Islet precursor cell (in vitro differentiated cells): ENCODE results near the gene MFAP2.
A peak's percentile ranks its signal among the peaks of the same experiment; 100 is the strongest.

ENCODE experiments used
- DNase-seq: peaks from one replicate; pipeline ENCODE4 v3.0.0-alpha.2; 2018

Gene MFAP2

GRCh38 chr1:16980473-16981268 is at the start of gene MFAP2:
Gene MFAP2, minus strand, starts transcription at chr1:16980620. Its CDS starts 2,347 bp downstream, at chr1:16978273.
- peak; percentile 70 for DNase-seq

DNA sequence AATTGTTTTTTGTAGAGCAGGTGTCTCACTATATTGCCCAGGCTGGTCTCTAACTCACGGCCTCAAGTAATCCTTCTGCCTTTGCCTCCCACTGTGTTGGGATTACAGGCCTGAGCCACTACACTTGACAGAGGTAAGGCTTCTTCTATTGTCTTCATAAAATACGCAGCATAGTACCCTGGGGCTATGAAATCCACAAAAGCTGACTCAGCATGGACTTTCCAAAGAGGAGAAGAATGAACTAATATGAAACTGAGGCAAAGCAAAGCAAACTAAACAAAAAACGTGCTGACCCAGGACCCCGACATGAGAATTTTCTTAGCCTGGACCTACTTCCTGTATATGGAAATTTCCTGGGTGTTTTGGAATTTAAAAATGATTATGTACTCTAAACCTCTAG is 49.8 kb upstream of the MFAP2 start:
- no peak for DNase-seq

DNA sequence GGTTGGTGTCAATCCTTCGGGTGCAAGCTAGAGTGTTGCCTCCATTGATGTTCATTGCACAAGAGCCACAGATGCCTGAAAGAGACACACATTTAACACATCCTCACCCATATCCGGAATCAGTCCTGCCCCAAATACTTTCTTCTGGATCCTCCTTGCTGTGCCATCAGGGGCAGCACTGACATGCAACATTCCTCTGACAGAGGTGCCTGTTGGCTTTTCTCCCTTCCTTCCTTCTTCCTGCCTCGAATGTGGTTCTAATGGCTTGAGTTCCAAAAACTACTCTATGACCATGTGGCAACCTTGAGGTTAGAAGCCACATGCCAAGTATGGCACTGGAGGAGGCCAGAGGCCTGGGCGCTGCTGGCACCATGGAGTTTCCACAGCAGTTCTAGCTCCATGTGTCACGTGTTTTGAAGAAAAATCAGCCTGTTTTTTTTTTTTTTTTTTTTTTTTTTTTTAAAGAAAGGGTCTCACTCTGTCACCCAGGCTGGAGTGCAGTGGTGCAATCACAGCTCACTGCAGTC is 48.3 kb upstream of the MFAP2 start:
- DNase-seq, result no peak

GRCh38 chr1:17027900-17028299 is 47.5 kb upstream of the MFAP2 start:
- DNase-seq, result no peak

- no peak for DNase-seq
These were observed 47.0 kb upstream of the MFAP2 start for GRCh38 chr1:17027403-17027802.

GRCh38 chr1:17024721-17025120 is 44.3 kb upstream of the MFAP2 start:
- no peak for DNase-seq

GRCh38 chr1:17023573-17023972 is 43.2 kb upstream of the MFAP2 start:
- DNase-seq, result peak; percentile 47

GRCh38 chr1:17023102-17023501 is 42.7 kb upstream of the MFAP2 start:
- peak; percentile 23 for DNase-seq

- DNase-seq, result no peak
These were observed 41.5 kb upstream of the MFAP2 start for GRCh38 chr1:17021896-17022295.

DNA sequence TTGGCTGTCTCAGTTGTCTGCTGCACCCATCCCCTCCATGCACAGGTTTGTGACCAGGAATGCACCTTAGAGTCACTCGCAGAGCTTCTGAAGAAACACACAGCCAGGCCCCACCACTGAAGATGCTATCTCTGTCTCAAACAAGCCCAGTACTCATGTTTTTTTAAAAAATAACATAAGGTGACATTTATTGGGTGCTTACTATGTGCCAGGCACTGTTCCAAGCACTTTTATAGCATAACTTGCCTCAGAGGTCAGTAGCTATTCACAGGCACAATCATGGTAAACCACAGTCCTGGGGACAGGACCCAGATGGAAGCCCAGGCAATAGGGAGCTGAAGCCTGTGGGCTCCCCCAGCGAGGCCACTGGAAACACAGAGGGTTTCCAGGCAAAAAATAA is 40.1 kb upstream of the MFAP2 start:
- no peak for DNase-seq

GRCh38 chr1:17018849-17019248 is 38.4 kb upstream of the MFAP2 start:
- DNase-seq, result no peak

GRCh38 chr1:17017435-17017834 is 37.0 kb upstream of the MFAP2 start:
- DNase-seq, result no peak

DNA sequence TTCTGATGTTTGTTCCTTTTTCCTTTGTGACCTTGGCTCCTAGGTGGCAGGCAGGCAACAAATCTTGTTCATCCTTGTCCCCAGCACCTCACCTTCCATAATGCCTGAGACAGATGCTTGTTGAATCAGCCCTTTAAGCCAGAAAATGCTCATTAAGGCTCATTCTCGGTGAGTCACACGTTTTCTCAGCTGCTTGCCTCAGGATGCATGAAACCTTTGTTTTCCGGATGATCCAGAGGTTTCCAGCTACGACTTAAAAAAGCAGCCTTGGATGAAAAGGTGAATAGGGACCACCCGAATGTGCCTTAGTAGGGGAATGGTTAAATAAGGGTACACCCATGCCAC is 35.9 kb upstream of the MFAP2 start:
- DNase-seq, result no peak

- peak; percentile 52 for DNase-seq
These were observed 34.5 kb upstream of the MFAP2 start for GRCh38 chr1:17014671-17015567.

DNA sequence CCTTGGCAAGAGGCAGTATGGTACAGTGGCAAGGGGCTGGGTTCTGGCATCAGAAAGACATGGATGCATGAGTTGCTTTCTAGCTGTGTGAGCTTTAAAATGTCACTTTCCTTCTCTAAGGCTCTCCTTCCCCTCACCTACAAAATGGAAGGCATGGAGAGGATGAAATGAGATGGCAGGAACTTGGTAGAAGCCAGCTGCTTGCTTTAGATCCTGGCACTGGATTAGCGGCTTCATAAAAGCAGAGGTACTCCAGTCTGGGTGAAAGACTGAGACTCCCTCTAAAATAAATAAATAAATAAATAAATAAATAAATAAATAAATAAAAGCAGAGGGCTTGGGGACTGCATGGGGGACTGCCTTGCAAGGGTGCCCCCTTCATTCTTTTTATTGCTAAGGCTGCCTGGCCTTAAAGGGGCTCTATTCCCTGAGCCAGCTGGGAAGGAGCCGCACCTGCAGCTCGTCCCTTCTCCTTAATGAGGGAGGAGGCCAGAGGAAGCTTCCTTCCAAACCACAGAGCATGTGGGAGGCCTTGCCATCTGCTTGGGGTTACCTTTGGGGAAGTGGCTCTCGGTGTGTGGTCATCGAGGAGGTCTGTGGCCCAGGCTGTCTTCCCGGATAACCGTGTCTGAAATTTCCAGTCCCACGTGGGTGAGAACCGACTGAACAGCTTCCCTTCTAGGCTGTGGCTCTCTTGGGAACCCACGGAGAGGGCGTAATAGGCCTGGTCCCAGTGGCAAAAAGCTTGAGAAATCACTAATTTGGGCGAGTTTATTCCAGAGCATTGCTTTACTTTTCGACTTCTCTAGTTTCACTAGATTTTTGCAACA is 33.3 kb upstream of the MFAP2 start:
- no peak for DNase-seq

- no peak for DNase-seq
These were observed 32.5 kb upstream of the MFAP2 start for GRCh38 chr1:17012775-17013490.

DNA sequence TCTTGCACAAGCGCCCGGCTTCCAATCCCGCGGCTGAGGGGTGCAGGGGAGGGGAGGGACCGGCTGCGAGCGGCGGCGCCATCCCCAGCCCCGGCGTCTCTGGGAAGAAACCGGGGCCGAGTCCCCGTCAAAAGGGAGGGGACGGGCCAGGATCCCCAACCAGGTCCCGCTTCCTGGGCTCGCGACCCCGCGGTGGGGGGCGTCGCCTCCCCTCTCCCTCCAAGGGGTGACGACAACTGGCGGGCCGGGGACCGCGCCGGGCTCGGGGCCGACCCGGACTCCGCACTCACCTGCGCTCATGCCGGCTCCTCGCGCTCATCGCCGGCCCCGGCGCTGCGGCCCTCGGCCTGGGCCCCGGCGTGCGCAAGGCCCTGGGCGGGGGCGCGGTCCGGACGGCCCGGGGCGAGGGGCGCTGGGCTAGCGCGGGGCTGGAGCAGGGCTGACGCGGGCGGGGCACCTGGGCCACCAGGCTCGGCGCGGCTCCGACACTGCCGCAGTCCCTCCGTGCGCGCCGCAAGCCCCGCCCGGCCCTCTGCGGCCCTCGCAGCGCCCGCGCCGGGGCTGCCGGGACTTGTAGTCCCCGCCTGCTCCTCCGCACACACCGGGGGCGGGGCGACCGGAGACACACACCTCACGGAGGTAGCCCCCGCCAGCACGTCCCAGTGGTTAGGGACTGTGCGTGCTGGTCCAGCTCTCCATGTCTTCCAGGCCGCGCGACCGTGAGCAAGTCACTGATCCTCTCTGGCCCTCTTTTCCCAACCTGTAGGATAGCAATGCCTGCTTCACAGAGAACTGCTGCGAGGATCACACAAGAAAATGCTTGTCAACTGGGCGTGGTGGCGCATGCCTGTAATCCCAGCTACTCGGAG is 31.3 kb upstream of the MFAP2 start, which contains the start of gene ATP13A2:
TSS of gene ATP13A2 (minus strand) at position 490 of the 869 bp plus-strand sequence. CDS start at position 300, 190 bp downstream.
- DNase-seq, result peak; percentile 95

DNA sequence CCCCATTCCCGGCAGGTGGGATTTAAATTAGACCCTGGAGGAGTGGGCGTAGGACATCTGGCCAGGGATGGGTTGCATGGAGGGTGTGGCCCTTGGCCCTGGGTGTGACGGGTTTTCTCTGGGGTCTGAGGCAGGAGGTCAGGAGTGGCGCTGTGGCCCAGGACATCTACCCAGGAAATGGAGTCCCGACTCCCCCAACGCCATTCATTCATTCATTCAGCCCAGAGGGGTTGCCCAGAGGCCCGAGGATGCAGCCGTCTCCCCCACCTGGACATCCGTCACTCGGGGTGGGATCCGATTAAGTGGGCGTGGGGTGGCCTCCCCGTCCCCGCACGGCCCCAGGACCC is 30.6 kb upstream of the MFAP2 start:
- no peak for DNase-seq

GRCh38 chr1:17009706-17010105 is 29.3 kb upstream of the MFAP2 start:
- DNase-seq, result no peak

GRCh38 chr1:17008208-17008855 is 27.9 kb upstream of the MFAP2 start:
- DNase-seq, result no peak

DNA sequence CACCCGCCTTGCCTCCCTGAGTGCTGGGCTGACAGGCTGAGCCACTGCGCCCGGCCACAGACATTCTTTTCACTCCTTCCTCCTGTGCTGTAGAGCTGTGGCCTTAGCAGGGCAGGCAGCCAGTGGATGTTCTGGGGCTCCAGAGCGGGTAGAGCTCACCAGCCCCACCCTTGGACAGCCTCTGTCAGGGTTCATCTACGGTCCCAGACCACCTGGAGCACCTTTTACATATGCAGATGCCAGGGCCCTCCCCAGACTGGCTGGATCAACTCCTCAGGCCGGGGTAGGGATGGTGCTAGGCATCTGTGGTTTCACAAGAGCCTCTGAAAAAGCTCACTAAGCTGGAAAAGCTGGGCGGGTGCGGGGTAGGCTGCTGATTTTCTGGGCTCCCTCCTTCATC is 26.7 kb upstream of the MFAP2 start:
- DNase-seq, result no peak
